Activated CD4-positive, alpha-beta T cell treated with anti-CD3 and anti-CD28 coated beads, Interleukin-2, Interleukin-4, amounts not matched to agents 100 ng/mL and 50 ng/mL, durations not matched to agents 16 hours and 8 hours (primary cell): ENCODE measurements around the gene MPND.

Experiments used
- DNase-seq: peaks from one replicate; pipeline ENCODE4 v3.0.0-alpha.2; 2020; ENCODE audit warnings: low spot score

MPND gene

DNA sequence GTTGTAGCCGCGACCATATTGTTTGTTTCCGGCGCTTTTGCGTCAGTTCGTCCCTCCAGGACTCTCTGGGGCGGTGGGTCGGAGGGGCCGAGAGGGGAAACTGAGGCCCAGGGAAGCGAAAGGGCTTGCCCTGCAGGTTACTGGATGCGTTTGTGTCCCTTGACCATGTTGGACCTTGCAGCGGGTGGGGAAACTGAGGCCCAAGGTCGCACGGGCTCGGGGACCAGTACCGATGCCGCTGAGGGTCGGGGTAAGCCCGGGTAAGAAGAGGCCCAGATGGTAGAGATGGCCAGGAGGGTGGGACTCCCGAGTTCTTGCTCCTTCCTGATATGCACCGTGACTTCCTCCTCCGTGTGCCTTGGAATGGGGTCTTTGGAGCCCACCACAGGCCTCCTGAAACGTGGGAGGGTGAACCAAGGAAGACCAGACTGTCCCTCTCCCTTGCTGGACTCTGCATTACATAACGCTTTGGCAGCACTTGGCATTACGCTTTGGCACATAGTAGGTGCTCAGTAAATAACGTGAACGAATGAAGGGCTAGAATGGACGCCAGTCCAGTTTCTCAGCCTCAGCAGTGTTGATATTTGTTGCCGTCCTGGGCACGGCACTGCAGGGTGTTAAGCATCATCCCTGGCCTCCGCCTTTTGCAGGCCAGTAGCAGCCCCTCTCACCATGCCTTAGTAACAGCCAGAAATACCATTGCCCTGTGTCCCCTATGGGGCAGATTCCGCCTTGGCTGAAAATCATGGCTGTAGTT, 59.8 kb downstream of the MPND start:
- no peak for DNase-seq

DNA sequence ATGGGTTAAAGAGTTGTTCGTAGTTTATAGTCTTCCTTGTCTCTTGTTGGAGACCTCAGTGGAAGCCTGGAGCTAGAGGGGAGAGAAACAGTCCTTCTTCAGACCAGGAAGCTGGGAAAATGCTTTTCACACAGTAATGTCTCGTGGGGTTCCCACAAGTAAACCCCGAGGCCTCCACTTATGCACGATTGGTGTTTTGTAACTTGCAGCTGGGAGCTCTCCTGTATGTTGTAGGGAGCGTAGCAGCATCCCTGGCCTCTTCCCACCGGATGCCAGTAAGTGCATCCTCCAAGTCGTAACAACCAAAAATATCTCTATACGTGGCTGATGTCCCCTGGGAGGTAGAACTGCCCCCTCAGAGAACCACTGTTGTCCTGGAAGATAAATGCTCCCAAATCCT, 62.6 kb downstream of the MPND start:
- no peak for DNase-seq

DNA sequence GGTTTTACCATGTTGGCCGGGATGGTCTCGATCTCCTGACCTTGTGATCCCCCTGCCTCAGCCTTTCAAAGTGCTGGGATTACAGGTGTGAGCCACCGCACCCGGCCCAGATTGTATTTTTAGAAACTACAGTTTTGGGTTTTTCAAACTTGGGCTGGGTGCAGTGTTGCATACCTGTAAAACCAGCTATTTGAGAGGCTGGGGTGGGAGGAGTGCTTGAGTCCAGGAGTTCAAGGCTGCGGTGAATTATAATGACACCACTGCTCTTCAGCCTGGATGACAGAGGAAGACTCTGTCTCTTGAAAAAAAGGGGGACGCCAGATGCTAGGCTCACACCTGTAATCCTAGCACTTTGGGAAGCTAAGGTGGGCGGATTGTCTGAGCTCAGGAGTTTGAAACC, 63.3 kb downstream of the MPND start:
- no peak for DNase-seq

DNA sequence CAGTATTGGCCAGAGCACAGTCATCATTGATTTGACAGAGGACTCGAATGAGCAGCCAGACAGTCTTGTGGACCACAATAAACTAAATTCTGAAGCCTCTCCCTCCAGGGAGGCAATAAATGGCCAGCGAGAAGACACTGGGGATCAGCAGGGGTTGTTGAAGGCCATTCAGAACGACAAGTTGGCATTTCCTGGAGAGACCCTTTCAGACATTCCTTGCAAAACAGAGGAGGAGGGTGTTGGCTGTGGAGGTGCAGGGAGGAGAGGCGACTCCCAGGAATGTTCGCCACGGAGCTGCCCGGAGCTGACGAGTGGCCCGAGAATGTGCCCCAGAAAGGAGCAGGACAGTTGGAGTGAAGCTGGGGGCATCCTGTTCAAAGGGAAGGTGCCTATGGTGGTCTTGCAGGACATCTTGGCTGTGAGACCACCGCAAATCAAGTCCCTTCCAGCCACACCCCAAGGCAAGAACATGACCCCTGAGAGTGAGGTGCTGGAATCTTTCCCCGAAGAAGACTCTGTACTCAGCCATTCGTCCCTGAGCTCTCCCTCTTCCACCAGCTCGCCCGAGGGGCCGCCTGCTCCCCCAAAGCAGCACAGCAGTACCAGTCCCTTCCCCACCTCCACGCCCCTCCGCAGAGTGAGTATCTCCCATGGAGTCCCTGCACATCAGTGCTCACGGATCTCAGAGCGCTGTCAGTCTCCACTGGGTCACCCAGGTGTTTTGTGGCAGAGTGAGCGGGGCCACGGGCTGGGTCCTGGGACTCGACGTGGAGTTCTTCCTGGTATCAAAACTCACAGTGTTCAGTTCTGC, 66.0 kb downstream of the MPND start:
- no peak for DNase-seq
